Right lobe of liver (tissue), 4 donors: ENCODE data around the gene PRKAG2.

Experiments used
- POLR2A ChIP-seq: fragments of 450-650 bp; IDR thresholded peaks from one replicate; pipeline ENCODE4 v1.6.1; 2017; ENCODE audit warnings: antibody characterized with exemption, mild to moderate bottlenecking
- TF ChIP-seq, protein P1 (sequence below), 4 donors: fragments of 200-600 bp in 3 of 4; fragments of 450-650 bp in 1 of 4; IDR thresholded peaks; one replicate each; pipeline versions ENCODE4 v1.5.1 to v1.8.0; 2016 to 2022; ENCODE audit warnings: antibody characterized with exemption in 4 of 4, mild to moderate bottlenecking in 2 of 4
- donor health status: DM: no; HTN: no; CAD: no.
- donor health status: DM: no; HTN: no; CAD: no.
- donor health status: DM: no; HTN: yes; CAD: no.

DNA sequence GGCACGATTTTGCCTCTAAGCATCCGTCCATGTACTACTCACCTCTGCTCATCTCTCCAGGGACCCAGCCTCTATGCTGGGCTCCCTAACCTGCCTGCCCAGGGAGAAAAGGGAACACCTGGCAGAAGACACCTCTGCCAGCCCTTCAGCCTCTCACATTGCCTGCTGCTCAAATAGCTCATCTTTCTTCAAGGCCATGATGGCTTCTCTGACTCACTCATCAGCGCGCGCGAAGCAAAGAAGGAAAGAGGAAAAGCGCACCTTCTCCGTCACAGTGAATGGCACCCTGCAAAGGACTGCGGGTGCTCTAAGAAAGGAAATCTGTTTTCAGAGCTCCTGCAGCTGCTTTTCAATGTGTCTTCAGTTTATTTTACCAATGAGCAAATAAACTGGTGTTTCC is 174.0 kb downstream of the PRKAG2 start:
- TF ChIP-seq, protein P1, sequence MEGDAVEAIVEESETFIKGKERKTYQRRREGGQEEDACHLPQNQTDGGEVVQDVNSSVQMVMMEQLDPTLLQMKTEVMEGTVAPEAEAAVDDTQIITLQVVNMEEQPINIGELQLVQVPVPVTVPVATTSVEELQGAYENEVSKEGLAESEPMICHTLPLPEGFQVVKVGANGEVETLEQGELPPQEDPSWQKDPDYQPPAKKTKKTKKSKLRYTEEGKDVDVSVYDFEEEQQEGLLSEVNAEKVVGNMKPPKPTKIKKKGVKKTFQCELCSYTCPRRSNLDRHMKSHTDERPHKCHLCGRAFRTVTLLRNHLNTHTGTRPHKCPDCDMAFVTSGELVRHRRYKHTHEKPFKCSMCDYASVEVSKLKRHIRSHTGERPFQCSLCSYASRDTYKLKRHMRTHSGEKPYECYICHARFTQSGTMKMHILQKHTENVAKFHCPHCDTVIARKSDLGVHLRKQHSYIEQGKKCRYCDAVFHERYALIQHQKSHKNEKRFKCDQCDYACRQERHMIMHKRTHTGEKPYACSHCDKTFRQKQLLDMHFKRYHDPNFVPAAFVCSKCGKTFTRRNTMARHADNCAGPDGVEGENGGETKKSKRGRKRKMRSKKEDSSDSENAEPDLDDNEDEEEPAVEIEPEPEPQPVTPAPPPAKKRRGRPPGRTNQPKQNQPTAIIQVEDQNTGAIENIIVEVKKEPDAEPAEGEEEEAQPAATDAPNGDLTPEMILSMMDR (IDR thresholded peaks at IDR 0.05): no peak
- TF ChIP-seq POLR2A: no peak
